GM21576 (cell line): ENCODE measurements around the gene SIRPG.
"Not testable (repeated sequence)": the region's sequence is repeated elsewhere in the genome, so short reads cannot be mapped to it uniquely, and the experiment has no call there.

Source experiments
- ATAC-seq: cut with Tn5 transposase; IDR thresholded peaks from one replicate; pipeline ENCODE4 v1.9.1; 2021; ENCODE audit warnings: mild to moderate bottlenecking, moderate library complexity; ENCODE audit not compliant: unreplicated experiment

The SIRPG gene

GRCh38 chr20:1672728-1673127 is 15.1 kb upstream of the SIRPG start:
- ATAC-seq = no peak

DNA sequence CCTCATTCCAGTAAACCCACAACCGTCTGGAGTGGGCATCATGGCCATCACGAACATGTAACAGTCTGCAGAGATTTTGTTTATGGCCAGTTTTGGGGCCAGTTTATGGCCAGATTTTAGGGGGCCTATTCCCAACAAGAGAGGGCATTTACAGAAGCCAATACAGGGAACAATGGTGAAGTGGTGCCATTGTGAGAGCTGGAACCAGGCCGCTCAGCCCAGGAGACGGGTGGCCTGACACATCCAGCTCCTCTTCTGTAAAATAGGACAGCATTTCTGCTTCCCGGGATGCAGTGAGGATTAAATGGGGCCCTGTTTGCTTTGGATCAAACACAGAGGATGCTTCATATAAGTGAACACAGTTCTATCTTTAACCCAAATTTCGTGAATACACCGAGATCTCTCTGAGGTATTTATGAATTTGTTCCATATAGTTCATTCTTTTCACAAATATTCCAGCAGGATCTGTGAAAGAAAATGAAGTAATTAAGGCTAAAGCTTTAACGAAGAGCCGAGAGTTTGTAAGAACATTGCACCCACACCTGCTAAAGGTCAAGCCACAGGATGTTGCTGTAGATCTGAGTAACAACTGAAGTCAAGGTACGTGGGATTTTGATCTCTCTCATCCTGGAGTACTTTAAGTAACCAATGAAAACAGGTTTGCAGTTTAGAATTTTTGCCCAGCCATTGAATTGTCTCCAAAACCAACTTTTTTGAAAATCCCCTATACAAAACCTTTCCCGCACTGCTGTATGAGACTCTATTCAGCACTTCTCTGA is 14.5 kb upstream of the SIRPG start:
- no peak for ATAC-seq

- no peak for ATAC-seq
Observed at GRCh38 chr20:1669304-1669703, 11.7 kb upstream of the SIRPG start.

GRCh38 chr20:1667502-1668085 is 10.0 kb upstream of the SIRPG start:
- ATAC-seq = no peak

DNA sequence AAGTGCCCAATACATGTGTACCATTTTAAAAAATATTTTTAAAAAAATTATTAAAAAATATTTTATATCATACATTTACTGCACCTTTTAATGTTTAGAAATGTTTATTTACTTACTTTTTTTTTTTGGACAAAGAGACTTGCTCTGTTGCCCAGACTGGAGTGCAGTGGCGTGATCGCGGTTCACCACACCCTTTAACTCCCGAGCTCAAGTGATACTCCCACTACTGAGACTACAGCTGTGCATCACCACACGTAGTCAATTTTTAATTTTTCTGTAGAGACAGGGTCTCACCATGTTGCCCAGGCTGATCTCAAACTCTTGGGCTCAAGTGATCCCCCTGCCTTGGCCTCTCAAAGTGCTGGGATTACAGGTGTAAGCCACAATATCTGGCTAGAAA is 9.2 kb upstream of the SIRPG start:
- no peak for ATAC-seq

GRCh38 chr20:1665345-1665744 is 7.8 kb upstream of the SIRPG start:
- no peak for ATAC-seq

DNA sequence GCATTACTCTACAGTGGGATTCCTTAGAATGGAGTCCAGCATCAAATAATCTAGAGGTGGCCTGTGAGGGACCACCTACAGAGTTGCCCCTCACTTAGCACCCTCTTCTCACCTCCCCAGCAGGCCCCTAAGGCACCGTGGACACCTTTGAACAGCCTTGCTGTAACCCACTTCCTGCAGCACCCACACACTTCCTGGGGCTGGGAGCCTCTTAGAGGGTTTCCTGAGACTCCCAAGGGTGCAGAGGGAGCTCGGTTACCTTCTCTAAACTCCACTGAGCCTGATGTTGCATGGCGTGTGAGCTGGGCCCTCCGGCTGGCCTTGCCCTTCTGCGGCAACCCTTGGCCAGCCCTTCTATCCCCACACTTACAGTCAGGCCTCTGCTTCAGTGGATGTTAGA is 7.3 kb upstream of the SIRPG start:
- no peak for ATAC-seq

GRCh38 chr20:1663917-1664316 is 6.3 kb upstream of the SIRPG start:
- ATAC-seq = no peak

GRCh38 chr20:1661542-1662299 is 4.1 kb upstream of the SIRPG start:
- ATAC-seq = no peak

GRCh38 chr20:1660246-1660645 is 2.7 kb upstream of the SIRPG start:
- ATAC-seq = no peak

DNA sequence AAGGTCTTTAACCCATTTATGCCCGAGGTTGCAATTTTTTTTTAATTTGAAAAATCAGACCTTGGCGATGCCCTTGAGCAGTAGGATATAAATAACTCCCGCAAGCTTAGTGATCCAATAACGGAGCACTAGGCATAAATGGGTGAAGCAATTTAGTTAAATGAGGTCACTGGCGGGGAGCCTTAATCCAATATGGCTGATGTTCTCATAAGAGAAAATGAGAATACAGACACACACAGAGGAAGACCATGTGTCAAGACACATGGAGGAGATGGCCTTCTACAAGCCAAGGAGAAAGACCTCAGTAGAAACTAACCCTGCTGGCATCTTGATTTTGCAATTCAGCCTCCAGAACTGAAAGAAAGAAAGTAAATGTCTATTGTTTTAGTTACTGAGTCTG is 735 bp downstream of the SIRPG start:
- no peak for ATAC-seq

GRCh38 chr20:1654996-1655395 is 2.6 kb downstream of the SIRPG start:
- ATAC-seq = no peak

DNA sequence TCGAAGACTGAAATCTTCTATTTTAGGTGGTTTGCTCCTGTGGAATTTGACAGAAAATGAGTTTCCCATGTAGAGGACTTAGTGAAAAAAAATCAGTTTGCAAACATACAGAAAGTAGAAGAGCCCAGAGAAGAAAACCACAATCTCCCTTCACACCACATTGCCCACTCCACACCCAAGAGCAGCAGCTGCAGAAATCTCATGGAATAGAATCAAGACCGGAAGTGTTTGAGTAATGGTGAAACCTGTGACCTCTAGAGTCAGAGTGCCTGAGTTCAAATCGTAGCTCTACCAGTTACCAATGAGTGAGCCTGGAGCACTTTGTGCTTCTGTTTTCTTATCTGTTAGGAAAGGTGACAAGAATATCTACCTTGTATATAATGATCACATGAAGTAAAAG is 4.6 kb downstream of the SIRPG start:
- no peak for ATAC-seq

GRCh38 chr20:1652104-1652503 is 5.5 kb downstream of the SIRPG start:
- ATAC-seq = no peak

DNA sequence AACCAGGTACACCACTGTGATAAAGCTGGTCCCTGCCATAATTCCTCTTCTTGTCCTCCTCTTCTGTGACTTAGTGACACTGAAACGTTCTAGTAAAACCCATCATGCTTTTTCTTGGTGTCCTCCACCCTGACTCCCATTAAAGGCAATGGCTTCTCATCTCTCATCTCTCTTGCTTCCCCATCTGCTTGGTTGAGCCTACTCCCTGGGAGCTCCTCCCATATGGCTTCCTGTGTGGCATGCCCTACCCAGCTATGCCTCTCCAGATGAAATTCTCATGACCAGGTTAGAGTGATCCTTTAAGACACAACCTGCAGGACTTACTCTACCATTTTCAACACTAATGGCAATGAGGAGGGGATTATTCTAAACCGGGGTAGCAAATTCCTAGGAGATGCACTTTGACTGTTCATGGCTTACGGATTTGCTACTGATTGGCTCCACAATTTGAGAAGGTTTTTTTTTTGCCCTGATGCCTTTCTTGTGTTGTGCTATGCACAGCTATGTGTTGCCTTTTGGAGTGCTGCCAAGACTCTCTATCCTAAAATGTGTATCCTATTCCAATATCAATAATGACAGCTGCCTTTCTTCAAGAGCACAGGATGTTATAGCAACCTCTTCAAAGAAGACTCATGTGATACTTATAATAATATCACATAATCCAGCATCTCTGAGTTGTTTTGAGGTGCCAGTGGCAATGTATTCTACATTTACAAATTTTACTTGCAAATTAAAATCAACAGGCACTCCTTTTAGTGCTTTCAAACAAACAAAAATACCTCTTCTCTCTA is 6.1 kb downstream of the SIRPG start:
- ATAC-seq = no peak

DNA sequence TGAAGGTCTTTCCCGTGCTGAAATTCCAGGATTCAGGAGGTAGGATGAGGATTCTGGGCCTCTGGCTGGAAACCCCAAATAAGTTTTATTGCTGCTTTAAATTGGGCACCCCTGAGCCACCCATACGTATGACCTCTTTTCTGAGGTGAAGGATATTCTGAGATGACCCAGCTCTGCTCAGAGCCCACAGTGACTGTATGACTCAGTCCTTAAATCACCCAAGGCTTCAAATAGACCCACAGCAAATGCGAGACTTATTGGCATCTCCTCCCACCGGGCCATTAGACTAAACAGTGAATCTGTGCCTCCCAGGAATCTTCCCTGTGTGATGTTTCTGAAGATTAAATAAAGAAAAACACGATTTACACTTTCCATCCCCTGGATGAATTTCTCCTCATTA is 9.5 kb downstream of the SIRPG start:
- no peak for ATAC-seq

DNA sequence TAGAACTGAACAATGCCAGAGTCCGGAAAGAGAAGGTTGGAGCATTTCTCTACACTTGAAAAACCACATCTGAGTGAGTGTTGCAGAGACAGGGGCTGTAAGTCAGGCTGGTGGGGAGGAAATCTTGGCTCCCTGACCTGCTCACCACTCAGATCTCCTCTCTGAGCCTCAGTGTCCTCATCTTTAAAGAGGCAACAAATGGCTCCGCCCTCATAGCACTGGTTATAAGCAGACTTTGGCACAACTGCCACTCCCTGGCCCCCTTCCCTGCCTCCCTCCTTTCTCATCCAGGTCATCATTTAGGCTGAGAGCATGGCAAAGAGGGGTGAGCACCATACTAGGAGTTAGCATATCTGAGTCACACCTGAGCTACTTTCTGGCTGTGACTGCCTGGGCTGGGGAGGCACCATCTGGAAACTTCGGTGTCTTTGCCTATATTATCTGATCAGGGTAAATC is 10.6 kb downstream of the SIRPG start:
- ATAC-seq = no peak

DNA sequence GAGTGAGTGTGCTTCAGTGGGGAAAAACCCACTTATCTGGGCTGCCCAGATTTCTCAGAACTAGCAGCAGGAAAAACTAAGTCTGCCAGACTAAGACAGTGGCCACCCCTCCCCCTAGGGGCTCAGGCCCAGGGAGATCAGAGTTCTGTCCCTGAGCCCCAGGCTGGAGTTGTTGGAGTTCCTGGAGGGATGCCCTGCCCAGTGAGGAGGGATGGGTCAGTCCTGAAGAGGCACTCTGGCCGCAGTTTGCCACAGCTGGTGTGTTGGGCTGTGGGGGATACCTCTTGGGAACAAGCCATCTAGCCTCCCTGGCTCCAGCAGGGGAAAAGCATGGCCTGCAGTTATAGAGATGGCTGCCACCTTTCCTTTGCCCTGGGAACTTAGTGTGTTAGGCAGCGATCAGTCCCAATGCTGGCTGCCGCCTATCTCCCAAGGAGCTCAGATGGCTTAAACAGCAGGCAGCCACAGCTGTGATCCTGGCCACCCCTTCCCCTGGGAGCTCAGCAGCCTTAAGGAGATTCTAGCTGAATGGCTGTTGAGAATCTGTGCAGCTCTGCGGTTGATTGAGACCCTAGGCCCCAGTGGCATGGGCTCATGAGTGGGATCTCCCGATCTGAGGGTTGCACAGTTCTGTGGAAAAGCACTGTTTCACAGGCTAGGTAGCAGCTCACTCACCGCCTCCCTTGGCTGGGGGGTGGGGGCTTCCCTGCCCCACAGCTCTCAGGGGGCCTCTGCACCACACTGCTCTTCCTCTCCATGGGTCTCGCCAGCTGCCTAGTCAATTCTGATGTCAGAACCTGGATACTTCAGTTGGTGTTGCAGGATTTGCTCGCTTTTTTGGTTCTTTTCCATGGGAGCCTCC is 13.2 kb downstream of the SIRPG start:
- no peak for ATAC-seq

DNA sequence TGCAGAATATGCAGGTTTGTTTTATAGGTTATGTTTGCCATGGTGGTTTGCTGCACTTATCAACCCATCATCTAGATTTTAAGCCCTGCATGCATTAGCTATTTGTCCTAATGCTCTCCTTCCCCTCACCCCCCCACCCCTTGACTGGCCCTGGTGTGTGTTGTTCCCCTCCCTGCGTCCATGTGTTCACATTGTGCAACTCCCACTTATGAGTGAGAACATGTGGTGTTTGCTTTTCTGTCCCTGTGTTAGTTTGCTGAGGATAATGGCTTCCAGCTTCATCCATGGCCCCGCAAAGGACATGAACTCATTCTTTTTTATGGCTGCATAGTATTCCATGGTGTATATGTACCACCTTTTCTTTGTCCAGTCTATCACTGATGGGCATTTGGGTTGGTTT is 18.9 kb downstream of the SIRPG start:
- not testable (repeated sequence) for ATAC-seq

GRCh38 chr20:1637755-1638154 is 19.8 kb downstream of the SIRPG start:
- ATAC-seq = no peak
